H9 (cell line): Measurements from ENCODE around the gene KRT9. TPM values are rescaled to one million over a fixed set of nuclear protein-coding genes. Genes with fewer than 3 reads are reported as not detected.

Experiments used
- DNase-seq: peaks from one replicate; pipeline ENCODE4 v3.0.0-alpha.2; 2017
- H2AFZ ChIP-seq: one replicate; pipeline ENCODE4 v1.6.1; 2013; ENCODE audit warnings: mild to moderate bottlenecking, low read length, control low read depth, moderate library complexity
- H2AK5ac ChIP-seq: 2 replicates; pipeline ENCODE4 v1.6.1; 2013; ENCODE audit warnings: low read length, control low read depth, mixed read lengths; ENCODE audit not compliant: insufficient read length
- H2BK120ac ChIP-seq: one replicate; pipeline ENCODE4 v1.6.1; 2013; ENCODE audit warnings: low read depth, mild to moderate bottlenecking, low read length, control low read depth, inconsistent platforms; ENCODE audit not compliant: poor library complexity, severe bottlenecking
- H2BK12ac ChIP-seq: 2 replicates; pipeline ENCODE4 v1.6.1; 2013; ENCODE audit warnings: low read length, control low read depth, mixed read lengths, low read depth; ENCODE audit not compliant: insufficient read length
- H2BK15ac ChIP-seq: 2 replicates; pipeline ENCODE4 v1.6.1; 2013; ENCODE audit warnings: low read depth, low read length, control low read depth
- H2BK20ac ChIP-seq: one replicate; pipeline ENCODE4 v1.6.1; 2013; ENCODE audit warnings: low read depth, mild to moderate bottlenecking, low read length, control low read depth, inconsistent platforms; ENCODE audit not compliant: poor library complexity, severe bottlenecking
- H2BK5ac ChIP-seq: 2 replicates; pipeline ENCODE4 v1.6.1; 2013; ENCODE audit warnings: low read length, control low read depth, mixed read lengths; ENCODE audit not compliant: insufficient read length
- H3K14ac ChIP-seq: 2 replicates; pipeline ENCODE4 v1.6.1; 2013; ENCODE audit warnings: low read length, control low read depth; ENCODE audit not compliant: insufficient read depth
- H3K18ac ChIP-seq: 2 replicates; pipeline ENCODE4 v1.6.1; 2013; ENCODE audit warnings: low read depth, mild to moderate bottlenecking, mixed read lengths, low read length, control low read depth; ENCODE audit not compliant: insufficient read length
- H3K23ac ChIP-seq: 2 replicates; pipeline ENCODE4 v1.6.1; 2013; ENCODE audit warnings: low read length, control low read depth, mixed read lengths, low read depth; ENCODE audit not compliant: insufficient read length
- H3K23me2 ChIP-seq: 2 replicates; pipeline ENCODE4 v1.6.1; 2013; ENCODE audit warnings: low read depth, mild to moderate bottlenecking, mixed read lengths, low read length, control low read depth; ENCODE audit not compliant: insufficient read length, poor library complexity, severe bottlenecking
- H3K27ac ChIP-seq: 2 replicates; pipeline ENCODE4 v1.5.1; 2013; ENCODE audit warnings: low read length, control low read depth, mixed read lengths, low read depth; ENCODE audit not compliant: insufficient read length
- H3K27me3 ChIP-seq: 2 replicates; pipeline ENCODE4 v1.6.1; 2013; ENCODE audit warnings: low read length, control low read depth, inconsistent platforms; ENCODE audit not compliant: insufficient read depth
- H3K4ac ChIP-seq: 2 replicates; pipeline ENCODE4 v1.6.1; 2013; ENCODE audit warnings: low read depth, mild to moderate bottlenecking, control low read depth, inconsistent platforms, low read length, moderate library complexity
- H3K4me1 ChIP-seq: 2 replicates; pipeline ENCODE4 v1.6.1; 2013; ENCODE audit warnings: low read length, control low read depth, inconsistent platforms; ENCODE audit not compliant: insufficient read depth
- H3K4me2 ChIP-seq: 2 replicates; pipeline ENCODE4 v1.6.1; 2013; ENCODE audit warnings: low read length, control low read depth, mixed read lengths; ENCODE audit not compliant: insufficient read length, insufficient read depth
- H3K56ac ChIP-seq: 2 replicates; pipeline ENCODE4 v1.6.1; 2013; ENCODE audit warnings: low read depth, mild to moderate bottlenecking, mixed read lengths, low read length, control low read depth; ENCODE audit not compliant: insufficient read length
- H3K79me1 ChIP-seq: 2 replicates; pipeline ENCODE4 v1.6.1; 2013; ENCODE audit warnings: low read depth, mild to moderate bottlenecking, moderate library complexity, low read length, control low read depth, inconsistent platforms; ENCODE audit not compliant: insufficient read depth, poor library complexity, severe bottlenecking
- H3K79me2 ChIP-seq: 2 replicates; pipeline ENCODE4 v1.6.1; 2013; ENCODE audit warnings: low read length, control low read depth, inconsistent platforms; ENCODE audit not compliant: insufficient read depth
- H3K9ac ChIP-seq: 2 replicates; pipeline ENCODE4 v1.6.1; 2013; ENCODE audit warnings: low read length, control low read depth, mixed read lengths; ENCODE audit not compliant: insufficient read length; ENCODE audit errors: extremely low read depth
- H3K9me3 ChIP-seq: one replicate; pipeline ENCODE4 v1.6.1; 2013; ENCODE audit warnings: low read depth, low read length, inconsistent platforms; ENCODE audit not compliant: control insufficient read depth
- H3T11ph ChIP-seq: one replicate; pipeline ENCODE4 v1.6.1; 2013; ENCODE audit warnings: mild to moderate bottlenecking, low read length, control low read depth, inconsistent platforms
- H4K20me1 ChIP-seq: one replicate; pipeline ENCODE4 v1.6.1; 2013; ENCODE audit not compliant: control insufficient read depth, insufficient read length, insufficient read depth
- H4K5ac ChIP-seq: 2 replicates; pipeline ENCODE4 v1.6.1; 2013; ENCODE audit warnings: low read depth, mild to moderate bottlenecking, mixed read lengths, low read length, control low read depth; ENCODE audit not compliant: insufficient read length
- H4K8ac ChIP-seq: replicated peaks from 2 replicates; pipeline ENCODE4 v1.6.1; 2013; ENCODE audit warnings: low read length, control low read depth, mixed read lengths, low read depth; ENCODE audit not compliant: insufficient read length
- H4K91ac ChIP-seq: 2 replicates; pipeline ENCODE4 v1.6.1; 2013; ENCODE audit warnings: low read depth, mild to moderate bottlenecking, moderate library complexity, mixed read lengths, low read length, control low read depth; ENCODE audit not compliant: insufficient read length
- H3K27ac Mint-ChIP-seq, 3 experiments: 2 replicates in 2 of 3; 3 replicates in 1 of 3; pipeline ENCODE4 v1.8.0; 2020 to 2021; ENCODE audit warnings: mixed read lengths in 3 of 3, mild to moderate bottlenecking in 1 of 3, moderate library complexity in 1 of 3
- H3K27me3 Mint-ChIP-seq: 2 replicates; pipeline ENCODE4 v1.8.0; 2021; ENCODE audit warnings: low read depth, mild to moderate bottlenecking, moderate library complexity, mixed read lengths
- H3K36me3 Mint-ChIP-seq, 3 experiments: 2 replicates in 2 of 3; 3 replicates in 1 of 3; pipeline ENCODE4 v1.8.0; 2020 to 2021; ENCODE audit warnings: low read depth in 3 of 3, mixed read lengths in 3 of 3; ENCODE audit not compliant: insufficient read depth in 1 of 3
- H3K4me1 Mint-ChIP-seq, 2 experiments: 2 replicates each; pipeline ENCODE4 v1.8.0; 2020; ENCODE audit warnings: mixed read lengths in 2 of 2
- H3K4me3 Mint-ChIP-seq, 2 experiments: 2 replicates in 1 of 2; 3 replicates in 1 of 2; pipeline ENCODE4 v1.8.0; 2020 to 2021; ENCODE audit warnings: mild to moderate bottlenecking in 2 of 2, mixed read lengths in 2 of 2, moderate library complexity in 1 of 2
- H3K9me3 Mint-ChIP-seq, 2 experiments: 2 replicates in 1 of 2; 3 replicates in 1 of 2; pipeline ENCODE4 v1.8.0; 2020; ENCODE audit warnings: mild to moderate bottlenecking in 2 of 2, mixed read lengths in 2 of 2, moderate library complexity in 1 of 2
- CTCF ChIP-seq: fragments of 200-600 bp; sonication (generic); conservative IDR thresholded peaks from 3 replicates; pipeline ENCODE4 v1.8.0; 2021; ENCODE audit warnings: antibody characterized with exemption, mild to moderate bottlenecking
- WGBS: extraction: QIAGEN DNeasy Blood & Tissue Kit; methylation state at CpG from one replicate; pipeline ENCODE4 v1.1.7; 2013; ENCODE audit warnings: missing lambda C conversion rate, low lambda C conversion rate, mixed read lengths; ENCODE audit not compliant: insufficient read length; ENCODE audit errors: extremely low coverage; 5-methylcytosine and 5-hydroxymethylcytosine counted together
- total RNA-seq: library from RNA; stranded (reverse); gene quantifications from 2 replicates; pipeline ENCODE4 v1.2.1, GENCODE V29; 2021

Gene KRT9
- total RNA-seq, 1 experiment from 2014 or later, result not detected

GRCh38 chr17:41594363-41594915, 22.6 kb upstream of the KRT9 start:
- H2AFZ ChIP-seq, result no peak overlapping the region
- Mint-ChIP-seq H3K9me3 (0 out of 5 replicates have a peak, but pooled peaks cover 0 to 3% of the 10 kb centered on the region in 2 experiments), H3K36me3 (no peaks in the 10 kb centered on the region), H3K4me1 (peaks cover 2 to 7% of the 10 kb centered on the region in 2 experiments; a peak in 3 of 4 replicates), H3K4me3 (no peak overlapping the region), H3K27ac (no peak overlapping the region), H3K27me3 (peaks cover 10% of the 10 kb centered on the region)
- no peaks in the 10 kb centered on the region for H3K23me2 ChIP-seq
- H2BK15ac ChIP-seq, result no peak overlapping the region
- no peak overlapping the region for H3K23ac ChIP-seq
- H2AK5ac ChIP-seq, result no peak overlapping the region
- no peak overlapping the region for H4K8ac ChIP-seq
- no peak overlapping the region for H3K9ac ChIP-seq
- no peak overlapping the region for H3K27ac ChIP-seq
- H2BK12ac ChIP-seq, result no peak overlapping the region
- H2BK5ac ChIP-seq, result no peak overlapping the region
- H2BK20ac ChIP-seq, result no peak overlapping the region
- no peak overlapping the region for H4K91ac ChIP-seq
- H3K18ac ChIP-seq, result no peak overlapping the region
- no peaks in the 10 kb centered on the region; the same call in 1 of the 2 replicates for H3K79me2 ChIP-seq
- TF ChIP-seq CTCF, result no peak
- no peaks in the 10 kb centered on the region for H3K4me1 ChIP-seq
- no CpG with 5 or more reads among the region's 3 CpGs for WGBS
- H3K27me3 ChIP-seq, result no peaks in the 10 kb centered on the region
- no peaks in the 10 kb centered on the region for H4K20me1 ChIP-seq
- H3K4ac ChIP-seq, result no peak overlapping the region
- H3K56ac ChIP-seq, result no peak overlapping the region
- H3K4me2 ChIP-seq, result no peak overlapping the region
- H3K79me1 ChIP-seq, result no peaks in the 10 kb centered on the region
- no peak overlapping the region for H3T11ph ChIP-seq
- no peak for DNase-seq
- no peak overlapping the region for H3K14ac ChIP-seq
- H2BK120ac ChIP-seq, result no peak overlapping the region
- no peaks in the 10 kb centered on the region for H3K9me3 ChIP-seq
- no peak overlapping the region for H4K5ac ChIP-seq
